ENCODE data around the gene DEK.

- no peak for TF ChIP-seq CTCF (optimal IDR thresholded peaks at IDR 0.05 in 1 of 3, IDR thresholded peaks at IDR 0.05 in 1 of 3, conservative IDR thresholded peaks at IDR 0.05 in 1 of 3; ENCODE audit: extremely low read depth in 1 of 3, insufficient read depth in 2 of 3, low read length in 3 of 3)
- no peak for TF ChIP-seq EZH2 (IDR thresholded peaks at IDR 0.05; ENCODE audit: low read length)
These were observed 44.7 kb downstream of the DEK start for GRCh38 chr6:18219591-18219990.

Measured in keratinocyte (primary cell).